A673 (cell line): Measurements from ENCODE around the gene HERC4.

ENCODE experiments used
- EZH2 ChIP-seq: fragments of 200-600 bp; sonication (generic); IDR thresholded peaks from 2 replicates; pipeline ENCODE4 v1.6.1; 2017; ENCODE audit warnings: borderline replicate concordance, low read depth, mild to moderate bottlenecking, mixed read lengths, antibody characterized with exemption, low read length; ENCODE audit not compliant: poor library complexity, severe bottlenecking
- TF ChIP-seq, protein P1 (sequence below): fragments of 300-800, 200-600 bp; sonication (generic); conservative IDR thresholded peaks from 2 replicates; pipeline ENCODE4 v1.5.1; 2017; ENCODE audit warnings: low read depth, mild to moderate bottlenecking, antibody characterized with exemption, low read length, moderate library complexity, mixed read lengths

DNA sequence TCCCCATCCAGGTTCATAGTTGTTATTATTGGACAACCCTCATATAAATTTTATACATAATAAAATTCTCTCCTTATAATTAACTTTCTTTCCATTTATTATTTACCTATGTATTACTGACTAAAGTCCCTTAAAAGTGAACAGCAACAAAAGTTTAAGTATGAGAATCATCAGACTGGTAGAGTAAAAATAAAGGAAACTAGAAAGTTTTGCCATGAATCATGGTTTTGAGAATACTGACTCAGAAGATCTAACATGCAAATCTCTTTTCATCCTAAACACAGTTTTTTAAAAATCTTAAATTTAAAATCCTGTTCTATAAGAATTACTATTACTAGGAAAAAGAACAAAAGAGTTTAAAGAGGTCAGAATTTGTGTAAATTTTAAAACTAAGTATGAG is 32.1 kb downstream of the HERC4 start:
- TF ChIP-seq, protein P1, sequence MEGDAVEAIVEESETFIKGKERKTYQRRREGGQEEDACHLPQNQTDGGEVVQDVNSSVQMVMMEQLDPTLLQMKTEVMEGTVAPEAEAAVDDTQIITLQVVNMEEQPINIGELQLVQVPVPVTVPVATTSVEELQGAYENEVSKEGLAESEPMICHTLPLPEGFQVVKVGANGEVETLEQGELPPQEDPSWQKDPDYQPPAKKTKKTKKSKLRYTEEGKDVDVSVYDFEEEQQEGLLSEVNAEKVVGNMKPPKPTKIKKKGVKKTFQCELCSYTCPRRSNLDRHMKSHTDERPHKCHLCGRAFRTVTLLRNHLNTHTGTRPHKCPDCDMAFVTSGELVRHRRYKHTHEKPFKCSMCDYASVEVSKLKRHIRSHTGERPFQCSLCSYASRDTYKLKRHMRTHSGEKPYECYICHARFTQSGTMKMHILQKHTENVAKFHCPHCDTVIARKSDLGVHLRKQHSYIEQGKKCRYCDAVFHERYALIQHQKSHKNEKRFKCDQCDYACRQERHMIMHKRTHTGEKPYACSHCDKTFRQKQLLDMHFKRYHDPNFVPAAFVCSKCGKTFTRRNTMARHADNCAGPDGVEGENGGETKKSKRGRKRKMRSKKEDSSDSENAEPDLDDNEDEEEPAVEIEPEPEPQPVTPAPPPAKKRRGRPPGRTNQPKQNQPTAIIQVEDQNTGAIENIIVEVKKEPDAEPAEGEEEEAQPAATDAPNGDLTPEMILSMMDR = no peak
- no peak for TF ChIP-seq EZH2
